GM23338 (cell line): ENCODE measurements around the gene SORCS3. TPM values are rescaled to one million over a fixed set of nuclear protein-coding genes. Genes with fewer than 3 reads are reported as not detected.

Experiments
- ATAC-seq: fragments of 200-7000 bp; cut with Tn5 transposase; 3 replicates; pipeline ENCODE4 v1.9.1; 2020
- DNase-seq: peaks from one replicate; pipeline ENCODE4 v3.0.0-alpha.2; 2015; ENCODE audit warnings: low spot score
- H2AFZ ChIP-seq: fragments of 200-600 bp; sonication (generic); 2 replicates; pipeline ENCODE4 v1.8.0; 2016; ENCODE audit warnings: antibody characterized with exemption, mild to moderate bottlenecking, moderate library complexity
- H3F3A ChIP-seq: fragments of 200-600 bp; sonication (generic); replicated peaks from 2 replicates; pipeline ENCODE4 v1.8.0; 2017; ENCODE audit warnings: antibody characterized with exemption, mixed run types, low read depth
- H3K27ac ChIP-seq: fragments of 200-600 bp; sonication (generic); 2 replicates; pipeline ENCODE4 v1.6.1; 2016; ENCODE audit warnings: low read depth
- H3K27me3 ChIP-seq: fragments of 200-600 bp; sonication (generic); 2 replicates; pipeline ENCODE4 v1.8.0; 2016; ENCODE audit warnings: mild to moderate bottlenecking, mixed run types, moderate library complexity; ENCODE audit not compliant: insufficient read depth
- H3K36me3 ChIP-seq: fragments of 200-600 bp; sonication (generic); 2 replicates; pipeline ENCODE4 v1.8.0; 2016; ENCODE audit warnings: mild to moderate bottlenecking; ENCODE audit not compliant: insufficient read depth
- H3K4me1 ChIP-seq: fragments of 200-600 bp; sonication (generic); 2 replicates; pipeline ENCODE4 v1.8.0; 2016; ENCODE audit warnings: mild to moderate bottlenecking, moderate library complexity; ENCODE audit not compliant: insufficient read depth
- H3K4me2 ChIP-seq: fragments of 200-600 bp; sonication (generic); 2 replicates; pipeline ENCODE4 v1.7.1; 2017; ENCODE audit warnings: mixed run types
- H3K4me3 ChIP-seq: fragments of 200-600 bp; sonication (generic); 2 replicates; pipeline ENCODE4 v1.6.1; 2016; ENCODE audit warnings: mixed run types
- H3K79me2 ChIP-seq: fragments of 200-600 bp; sonication (generic); replicated peaks from 2 replicates; pipeline ENCODE4 v1.8.0; 2017; ENCODE audit warnings: mild to moderate bottlenecking; ENCODE audit not compliant: insufficient read depth
- H3K9me2 ChIP-seq: fragments of 200-600 bp; sonication (generic); 2 replicates; pipeline ENCODE4 v1.8.0; 2017; ENCODE audit not compliant: insufficient read depth
- H4K20me1 ChIP-seq: fragments of 200-600 bp; sonication (generic); replicated peaks from 2 replicates; pipeline ENCODE4 v1.8.0; 2017; ENCODE audit warnings: mild to moderate bottlenecking; ENCODE audit not compliant: insufficient read depth
- H3K27ac Mint-ChIP-seq: 2 replicates; pipeline ENCODE4 v1.8.0; 2020; ENCODE audit warnings: inconsistent platforms, mild to moderate bottlenecking, moderate library complexity, mixed read lengths
- H3K27me3 Mint-ChIP-seq: 3 replicates; pipeline ENCODE4 v1.8.0; 2022; ENCODE audit warnings: low read depth, mild to moderate bottlenecking, moderate library complexity, mixed read lengths, inconsistent platforms; ENCODE audit not compliant: insufficient read depth, poor library complexity
- H3K36me3 Mint-ChIP-seq: 3 replicates; pipeline ENCODE4 v1.8.0; 2021; ENCODE audit warnings: low read depth, mild to moderate bottlenecking, inconsistent platforms, moderate library complexity, mixed read lengths
- H3K4me1 Mint-ChIP-seq: 3 replicates; pipeline ENCODE4 v1.8.0; 2020; ENCODE audit warnings: mild to moderate bottlenecking, inconsistent platforms, mixed read lengths
- H3K4me3 Mint-ChIP-seq: 3 replicates; pipeline ENCODE4 v1.8.0; 2021; ENCODE audit warnings: moderate library complexity, mild to moderate bottlenecking, inconsistent platforms, mixed read lengths
- H3K9me3 Mint-ChIP-seq: 3 replicates; pipeline ENCODE4 v1.8.0; 2020; ENCODE audit warnings: moderate library complexity, mild to moderate bottlenecking, inconsistent platforms, mixed read lengths
- CREB1 ChIP-seq: fragments of 250-450 bp; sonication (Bioruptor Pico); IDR thresholded peaks from 2 replicates; pipeline ENCODE4 v1.5.0; 2020; ENCODE audit warnings: low read depth, mild to moderate bottlenecking, moderate library complexity
- CTCF ChIP-seq, 2 experiments: fragments of 200-600 bp in 1 of 2; sonication (generic) in 1 of 2; conservative IDR thresholded peaks; 2 replicates each; pipeline versions ENCODE4 v1.5.1 to v1.6.1; 2016 to 2017; ENCODE audit warnings: antibody characterized with exemption in 2 of 2, low read depth in 2 of 2, mild to moderate bottlenecking in 2 of 2, moderate library complexity in 1 of 2
- EZH2 ChIP-seq: fragments of 200-600 bp; sonication (generic); IDR thresholded peaks from one replicate; pipeline ENCODE4 v1.8.0; 2017; ENCODE audit warnings: antibody characterized with exemption, mild to moderate bottlenecking, low read depth; ENCODE audit not compliant: unreplicated experiment
- NANOG ChIP-seq: IDR thresholded peaks from 2 replicates; pipeline ENCODE4 v1.6.1; 2016; ENCODE audit warnings: antibody characterized with exemption, borderline replicate concordance
- POLR2AphosphoS5 ChIP-seq: IDR thresholded peaks from 2 replicates; pipeline ENCODE4 v1.6.1; 2016; ENCODE audit warnings: antibody characterized with exemption, low read depth
- ZNF114 ChIP-seq: fragments of 250-450 bp; sonication (Bioruptor Pico); IDR thresholded peaks from 2 replicates; pipeline ENCODE4 v1.5.0; 2020; ENCODE audit warnings: mild to moderate bottlenecking, moderate library complexity
- ZNF331 ChIP-seq: fragments of 250-450 bp; sonication (Bioruptor Pico); IDR thresholded peaks from 2 replicates; pipeline ENCODE4 v1.5.0; 2020; ENCODE audit warnings: low read depth, mild to moderate bottlenecking, moderate library complexity
- polyA plus RNA-seq: library from polyadenylated mRNA; unstranded; fragments of >200 nt; fragmentation: Nextera tagmentation; extraction: Ambion mirVana; gene quantifications from 2 replicates; pipeline ENCODE4 v1.2.1, GENCODE V29; 2016
- total RNA-seq: library from RNA; depleted of rRNA; stranded (reverse); fragments of >200 nt; shearing (Covaris generic); gene quantifications from 2 replicates; pipeline ENCODE4 v1.2.3, GENCODE V29; 2014
- TF ChIP-seq, protein P1 (sequence below): IDR thresholded peaks from 2 replicates; pipeline ENCODE4 v1.6.1; 2016; ENCODE audit warnings: antibody characterized with exemption
- TF ChIP-seq, protein P2 (sequence below): IDR thresholded peaks from one replicate; pipeline ENCODE4 v1.6.1; 2018; ENCODE audit warnings: antibody characterized with exemption; ENCODE audit not compliant: unreplicated experiment

SORCS3 gene
- total and polyA plus RNA-seq, 2 experiments from 2014 or later = 0.37 to 1.4 TPM

DNA sequence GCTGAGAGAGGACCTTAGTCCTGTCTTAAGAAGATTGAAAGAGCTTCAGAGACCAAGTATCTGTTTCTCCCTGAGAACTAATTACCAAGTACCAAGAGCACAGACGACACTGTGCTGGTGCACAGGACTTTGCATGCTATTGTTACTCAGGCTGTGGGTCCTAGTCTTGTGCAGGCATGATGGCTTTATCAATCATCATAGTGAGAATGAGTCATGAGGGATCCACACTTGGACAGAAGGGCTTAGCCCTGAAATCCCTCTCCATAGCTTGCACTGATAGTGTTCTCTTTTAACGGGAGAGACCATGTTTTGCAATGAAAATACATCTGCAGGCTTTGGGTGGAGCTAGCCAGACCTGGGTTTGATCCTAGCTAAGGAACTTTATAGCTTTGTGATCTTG lies 93.3 kb downstream of the SORCS3 start (continued):
- no peak for TF ChIP-seq CTCF (conservative IDR thresholded peaks at IDR 0.05; ENCODE audit: low read depth in 2 of 2)
- no peak for TF ChIP-seq CREB1 (CRISPR knock-in tag)
- TF ChIP-seq ZNF331 (CRISPR knock-in tag) = no peak
- TF ChIP-seq EZH2 = no peak
- TF ChIP-seq, protein P1, sequence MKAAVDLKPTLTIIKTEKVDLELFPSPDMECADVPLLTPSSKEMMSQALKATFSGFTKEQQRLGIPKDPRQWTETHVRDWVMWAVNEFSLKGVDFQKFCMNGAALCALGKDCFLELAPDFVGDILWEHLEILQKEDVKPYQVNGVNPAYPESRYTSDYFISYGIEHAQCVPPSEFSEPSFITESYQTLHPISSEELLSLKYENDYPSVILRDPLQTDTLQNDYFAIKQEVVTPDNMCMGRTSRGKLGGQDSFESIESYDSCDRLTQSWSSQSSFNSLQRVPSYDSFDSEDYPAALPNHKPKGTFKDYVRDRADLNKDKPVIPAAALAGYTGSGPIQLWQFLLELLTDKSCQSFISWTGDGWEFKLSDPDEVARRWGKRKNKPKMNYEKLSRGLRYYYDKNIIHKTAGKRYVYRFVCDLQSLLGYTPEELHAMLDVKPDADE = no peak

DNA sequence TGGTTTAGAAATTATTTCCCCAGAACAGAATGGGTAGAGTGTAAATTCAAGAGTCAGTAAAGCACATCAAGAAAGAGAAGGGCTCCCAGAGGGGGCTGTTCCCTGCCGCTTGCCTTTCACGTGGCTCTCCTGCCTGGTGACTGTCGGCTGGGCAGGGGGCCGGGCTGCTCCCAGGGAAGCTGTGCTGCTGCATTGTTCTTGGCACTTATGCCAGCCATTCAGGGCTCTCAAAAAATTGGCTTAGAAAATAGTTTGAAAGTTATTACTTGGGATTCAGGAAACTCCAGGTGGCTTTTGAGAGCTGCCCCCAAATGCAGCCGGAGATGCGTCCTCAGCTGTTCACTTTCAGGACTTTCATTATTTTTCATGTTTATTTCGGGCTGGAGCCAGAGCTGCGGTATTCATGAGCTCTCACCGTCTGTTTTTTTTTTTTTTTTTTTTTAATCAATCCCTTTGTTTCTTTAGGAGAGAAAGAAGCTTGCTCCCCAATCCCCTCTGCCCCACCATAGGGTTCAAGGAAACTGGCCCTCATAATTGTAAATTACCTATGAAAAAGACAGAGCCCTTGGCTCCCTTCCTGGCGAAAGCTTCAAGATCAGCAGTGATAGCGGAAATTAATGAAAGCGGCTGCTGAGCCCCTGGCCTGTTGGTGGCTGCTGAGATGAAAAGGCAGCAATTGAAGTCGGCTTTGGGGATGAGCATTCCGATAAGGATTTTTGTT lies 94.1 kb downstream of the SORCS3 start:
- Mint-ChIP-seq H3K36me3 (no peaks in the 10 kb centered on the region), H3K4me1 (peaks cover 29% of the 10 kb centered on the region), H3K4me3 (peak overlapping the region; percentile 62), H3K27me3 (peaks cover 4% of the 10 kb centered on the region), H3K9me3 (no peaks in the 10 kb centered on the region), H3K27ac (no peak overlapping the region; the same call in 1 of the 2 replicates)
- Histone ChIP-seq H3K4me1 (peaks cover 7% of the 10 kb centered on the region), H3F3A (no peaks in the 10 kb centered on the region), H3K27ac (no peak overlapping the region), H3K36me3 (no peaks in the 10 kb centered on the region), H2AFZ (peak overlapping the region; percentile 92), H4K20me1 (no peaks in the 10 kb centered on the region), H3K9me2 (peaks cover 5% of the 10 kb centered on the region; the same call in 1 of the 2 replicates), H3K4me3 (peak overlapping the region; percentile 22; the same call in 1 of the 2 replicates), H3K79me2 (no peaks in the 10 kb centered on the region), H3K4me2 (peak overlapping the region; percentile 68), H3K27me3 (no peaks in the 10 kb centered on the region)
- DNase-seq (peak; percentile 59), ATAC-seq (peak; percentile 99)
- TF ChIP-seq ZNF331 (CRISPR knock-in tag) (no peak), POLR2AphosphoS5 (no peak)

GRCh38 chr10:104735757-104736391 lies 94.8 kb downstream of the SORCS3 start:
- H3K27me3 Mint-ChIP-seq = peaks cover 2% of the 10 kb centered on the region
- H3K36me3 Mint-ChIP-seq = no peaks in the 10 kb centered on the region
- no peak overlapping the region for H3K4me3 Mint-ChIP-seq
- H3K9me3 Mint-ChIP-seq = no peaks in the 10 kb centered on the region
- Histone ChIP-seq H3K27ac (no peak overlapping the region), H3K79me2 (no peaks in the 10 kb centered on the region), H4K20me1 (no peaks in the 10 kb centered on the region), H3K4me2 (peak overlapping the region; percentile 68), H3F3A (no peaks in the 10 kb centered on the region), H3K36me3 (no peaks in the 10 kb centered on the region), H2AFZ (peak overlapping the region; percentile 92), H3K4me3 (peak overlapping the region; percentile 22; the same call in 1 of the 2 replicates), H3K4me1 (peaks cover 7% of the 10 kb centered on the region), H3K9me2 (peaks cover 5% of the 10 kb centered on the region; the same call in 1 of the 2 replicates), H3K27me3 (no peaks in the 10 kb centered on the region)
- ATAC-seq (no peak), DNase-seq (no peak)
- H3K27ac Mint-ChIP-seq = no peak overlapping the region; the same call in 1 of the 2 replicates
- no peak for TF ChIP-seq NANOG
- no peak for TF ChIP-seq ZNF331 (CRISPR knock-in tag)
- TF ChIP-seq ZNF114 (CRISPR knock-in tag) = no peak
- TF ChIP-seq, protein P2, sequence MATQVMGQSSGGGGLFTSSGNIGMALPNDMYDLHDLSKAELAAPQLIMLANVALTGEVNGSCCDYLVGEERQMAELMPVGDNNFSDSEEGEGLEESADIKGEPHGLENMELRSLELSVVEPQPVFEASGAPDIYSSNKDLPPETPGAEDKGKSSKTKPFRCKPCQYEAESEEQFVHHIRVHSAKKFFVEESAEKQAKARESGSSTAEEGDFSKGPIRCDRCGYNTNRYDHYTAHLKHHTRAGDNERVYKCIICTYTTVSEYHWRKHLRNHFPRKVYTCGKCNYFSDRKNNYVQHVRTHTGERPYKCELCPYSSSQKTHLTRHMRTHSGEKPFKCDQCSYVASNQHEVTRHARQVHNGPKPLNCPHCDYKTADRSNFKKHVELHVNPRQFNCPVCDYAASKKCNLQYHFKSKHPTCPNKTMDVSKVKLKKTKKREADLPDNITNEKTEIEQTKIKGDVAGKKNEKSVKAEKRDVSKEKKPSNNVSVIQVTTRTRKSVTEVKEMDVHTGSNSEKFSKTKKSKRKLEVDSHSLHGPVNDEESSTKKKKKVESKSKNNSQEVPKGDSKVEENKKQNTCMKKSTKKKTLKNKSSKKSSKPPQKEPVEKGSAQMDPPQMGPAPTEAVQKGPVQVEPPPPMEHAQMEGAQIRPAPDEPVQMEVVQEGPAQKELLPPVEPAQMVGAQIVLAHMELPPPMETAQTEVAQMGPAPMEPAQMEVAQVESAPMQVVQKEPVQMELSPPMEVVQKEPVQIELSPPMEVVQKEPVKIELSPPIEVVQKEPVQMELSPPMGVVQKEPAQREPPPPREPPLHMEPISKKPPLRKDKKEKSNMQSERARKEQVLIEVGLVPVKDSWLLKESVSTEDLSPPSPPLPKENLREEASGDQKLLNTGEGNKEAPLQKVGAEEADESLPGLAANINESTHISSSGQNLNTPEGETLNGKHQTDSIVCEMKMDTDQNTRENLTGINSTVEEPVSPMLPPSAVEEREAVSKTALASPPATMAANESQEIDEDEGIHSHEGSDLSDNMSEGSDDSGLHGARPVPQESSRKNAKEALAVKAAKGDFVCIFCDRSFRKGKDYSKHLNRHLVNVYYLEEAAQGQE = no peak
- TF ChIP-seq POLR2AphosphoS5 = no peak
- H3K4me1 Mint-ChIP-seq = peaks cover 29% of the 10 kb centered on the region
